GM23338 (cell line): ENCODE results near the gene REEP3. TPM values are rescaled to one million over a fixed set of nuclear protein-coding genes. Genes with fewer than 3 reads are reported as not detected.
"Not testable (repeated sequence)": the region's sequence is repeated elsewhere in the genome, so short reads cannot be mapped to it uniquely, and the experiment has no call there.

Source experiments
- ATAC-seq: fragments of 200-7000 bp; cut with Tn5 transposase; 3 replicates; pipeline ENCODE4 v1.9.1; 2020
- DNase-seq: peaks from one replicate; pipeline ENCODE4 v3.0.0-alpha.2; 2015; ENCODE audit warnings: low spot score
- H2AFZ ChIP-seq: fragments of 200-600 bp; sonication (generic); 2 replicates; pipeline ENCODE4 v1.8.0; 2016; ENCODE audit warnings: antibody characterized with exemption, mild to moderate bottlenecking, moderate library complexity
- H3F3A ChIP-seq: fragments of 200-600 bp; sonication (generic); replicated peaks from 2 replicates; pipeline ENCODE4 v1.8.0; 2017; ENCODE audit warnings: antibody characterized with exemption, mixed run types, low read depth
- H3K27ac ChIP-seq: fragments of 200-600 bp; sonication (generic); 2 replicates; pipeline ENCODE4 v1.6.1; 2016; ENCODE audit warnings: low read depth
- H3K27me3 ChIP-seq: fragments of 200-600 bp; sonication (generic); 2 replicates; pipeline ENCODE4 v1.8.0; 2016; ENCODE audit warnings: mild to moderate bottlenecking, mixed run types, moderate library complexity; ENCODE audit not compliant: insufficient read depth
- H3K36me3 ChIP-seq: fragments of 200-600 bp; sonication (generic); 2 replicates; pipeline ENCODE4 v1.8.0; 2016; ENCODE audit warnings: mild to moderate bottlenecking; ENCODE audit not compliant: insufficient read depth
- H3K4me1 ChIP-seq: fragments of 200-600 bp; sonication (generic); 2 replicates; pipeline ENCODE4 v1.8.0; 2016; ENCODE audit warnings: mild to moderate bottlenecking, moderate library complexity; ENCODE audit not compliant: insufficient read depth
- H3K4me2 ChIP-seq: fragments of 200-600 bp; sonication (generic); 2 replicates; pipeline ENCODE4 v1.7.1; 2017; ENCODE audit warnings: mixed run types
- H3K4me3 ChIP-seq: fragments of 200-600 bp; sonication (generic); 2 replicates; pipeline ENCODE4 v1.6.1; 2016; ENCODE audit warnings: mixed run types
- H3K79me2 ChIP-seq: fragments of 200-600 bp; sonication (generic); replicated peaks from 2 replicates; pipeline ENCODE4 v1.8.0; 2017; ENCODE audit warnings: mild to moderate bottlenecking; ENCODE audit not compliant: insufficient read depth
- H3K9me2 ChIP-seq: fragments of 200-600 bp; sonication (generic); 2 replicates; pipeline ENCODE4 v1.8.0; 2017; ENCODE audit not compliant: insufficient read depth
- H4K20me1 ChIP-seq: fragments of 200-600 bp; sonication (generic); replicated peaks from 2 replicates; pipeline ENCODE4 v1.8.0; 2017; ENCODE audit warnings: mild to moderate bottlenecking; ENCODE audit not compliant: insufficient read depth
- H3K27ac Mint-ChIP-seq: 2 replicates; pipeline ENCODE4 v1.8.0; 2020; ENCODE audit warnings: inconsistent platforms, mild to moderate bottlenecking, moderate library complexity, mixed read lengths
- H3K27me3 Mint-ChIP-seq: 3 replicates; pipeline ENCODE4 v1.8.0; 2022; ENCODE audit warnings: low read depth, mild to moderate bottlenecking, moderate library complexity, mixed read lengths, inconsistent platforms; ENCODE audit not compliant: insufficient read depth, poor library complexity
- H3K36me3 Mint-ChIP-seq: 3 replicates; pipeline ENCODE4 v1.8.0; 2021; ENCODE audit warnings: low read depth, mild to moderate bottlenecking, inconsistent platforms, moderate library complexity, mixed read lengths
- H3K4me1 Mint-ChIP-seq: 3 replicates; pipeline ENCODE4 v1.8.0; 2020; ENCODE audit warnings: mild to moderate bottlenecking, inconsistent platforms, mixed read lengths
- H3K4me3 Mint-ChIP-seq: 3 replicates; pipeline ENCODE4 v1.8.0; 2021; ENCODE audit warnings: moderate library complexity, mild to moderate bottlenecking, inconsistent platforms, mixed read lengths
- H3K9me3 Mint-ChIP-seq: 3 replicates; pipeline ENCODE4 v1.8.0; 2020; ENCODE audit warnings: moderate library complexity, mild to moderate bottlenecking, inconsistent platforms, mixed read lengths
- CREB1 ChIP-seq: fragments of 250-450 bp; sonication (Bioruptor Pico); IDR thresholded peaks from 2 replicates; pipeline ENCODE4 v1.5.0; 2020; ENCODE audit warnings: low read depth, mild to moderate bottlenecking, moderate library complexity
- EZH2 ChIP-seq: fragments of 200-600 bp; sonication (generic); IDR thresholded peaks from one replicate; pipeline ENCODE4 v1.8.0; 2017; ENCODE audit warnings: antibody characterized with exemption, mild to moderate bottlenecking, low read depth; ENCODE audit not compliant: unreplicated experiment
- EZH2phosphoT487 ChIP-seq: fragments of 200-600 bp; sonication (generic); IDR thresholded peaks from one replicate; pipeline ENCODE4 v1.8.1; 2018; ENCODE audit warnings: antibody characterized with exemption; ENCODE audit not compliant: unreplicated experiment
- JUNB ChIP-seq: IDR thresholded peaks from one replicate; pipeline ENCODE4 v1.6.1; 2016; ENCODE audit warnings: antibody characterized with exemption; ENCODE audit not compliant: unreplicated experiment
- NANOG ChIP-seq: IDR thresholded peaks from 2 replicates; pipeline ENCODE4 v1.6.1; 2016; ENCODE audit warnings: antibody characterized with exemption, borderline replicate concordance
- POLR2AphosphoS5 ChIP-seq: IDR thresholded peaks from 2 replicates; pipeline ENCODE4 v1.6.1; 2016; ENCODE audit warnings: antibody characterized with exemption, low read depth
- STAT1 ChIP-seq: IDR thresholded peaks from one replicate; pipeline ENCODE4 v1.6.1; 2016; ENCODE audit warnings: antibody characterized with exemption; ENCODE audit not compliant: unreplicated experiment
- ZNF114 ChIP-seq: fragments of 250-450 bp; sonication (Bioruptor Pico); IDR thresholded peaks from 2 replicates; pipeline ENCODE4 v1.5.0; 2020; ENCODE audit warnings: mild to moderate bottlenecking, moderate library complexity
- ZNF331 ChIP-seq: fragments of 250-450 bp; sonication (Bioruptor Pico); IDR thresholded peaks from 2 replicates; pipeline ENCODE4 v1.5.0; 2020; ENCODE audit warnings: low read depth, mild to moderate bottlenecking, moderate library complexity
- polyA plus RNA-seq: library from polyadenylated mRNA; unstranded; fragments of >200 nt; fragmentation: Nextera tagmentation; extraction: Ambion mirVana; gene quantifications from 2 replicates; pipeline ENCODE4 v1.2.1, GENCODE V29; 2016
- total RNA-seq: library from RNA; depleted of rRNA; stranded (reverse); fragments of >200 nt; shearing (Covaris generic); gene quantifications from 2 replicates; pipeline ENCODE4 v1.2.3, GENCODE V29; 2014
- TF ChIP-seq, protein P1 (sequence below): fragments of 250-450 bp; sonication (Bioruptor Pico); IDR thresholded peaks from 2 replicates; pipeline ENCODE4 v1.5.0; 2020; ENCODE audit warnings: mild to moderate bottlenecking, moderate library complexity
- TF ChIP-seq, protein P2 (sequence below): IDR thresholded peaks from one replicate; pipeline ENCODE4 v1.6.1; 2018; ENCODE audit warnings: antibody characterized with exemption; ENCODE audit not compliant: unreplicated experiment

Gene REEP3
- total and polyA plus RNA-seq, 2 experiments from 2014 or later = 29.5 to 48.7 TPM

DNA sequence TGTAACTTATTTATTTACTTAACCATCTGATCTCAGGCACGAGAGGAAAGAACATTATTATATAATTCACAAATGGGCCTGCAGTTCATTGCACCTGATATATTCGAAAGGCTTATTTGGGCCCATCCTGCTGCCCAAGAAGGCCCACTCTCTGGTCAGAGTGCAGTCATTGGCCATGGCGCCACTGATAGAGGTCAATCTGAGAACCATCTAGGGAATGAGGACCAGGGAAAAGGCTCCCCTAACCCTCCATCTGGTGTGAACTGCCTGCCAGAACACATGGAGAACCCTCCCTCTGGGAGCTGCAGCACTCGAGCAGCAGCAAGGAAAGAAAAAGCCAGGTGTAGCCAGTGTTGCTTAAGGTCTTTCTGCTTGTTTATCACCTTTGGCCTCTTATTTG lies 136.6 kb downstream of the REEP3 start (continued):
- TF ChIP-seq, protein P1, sequence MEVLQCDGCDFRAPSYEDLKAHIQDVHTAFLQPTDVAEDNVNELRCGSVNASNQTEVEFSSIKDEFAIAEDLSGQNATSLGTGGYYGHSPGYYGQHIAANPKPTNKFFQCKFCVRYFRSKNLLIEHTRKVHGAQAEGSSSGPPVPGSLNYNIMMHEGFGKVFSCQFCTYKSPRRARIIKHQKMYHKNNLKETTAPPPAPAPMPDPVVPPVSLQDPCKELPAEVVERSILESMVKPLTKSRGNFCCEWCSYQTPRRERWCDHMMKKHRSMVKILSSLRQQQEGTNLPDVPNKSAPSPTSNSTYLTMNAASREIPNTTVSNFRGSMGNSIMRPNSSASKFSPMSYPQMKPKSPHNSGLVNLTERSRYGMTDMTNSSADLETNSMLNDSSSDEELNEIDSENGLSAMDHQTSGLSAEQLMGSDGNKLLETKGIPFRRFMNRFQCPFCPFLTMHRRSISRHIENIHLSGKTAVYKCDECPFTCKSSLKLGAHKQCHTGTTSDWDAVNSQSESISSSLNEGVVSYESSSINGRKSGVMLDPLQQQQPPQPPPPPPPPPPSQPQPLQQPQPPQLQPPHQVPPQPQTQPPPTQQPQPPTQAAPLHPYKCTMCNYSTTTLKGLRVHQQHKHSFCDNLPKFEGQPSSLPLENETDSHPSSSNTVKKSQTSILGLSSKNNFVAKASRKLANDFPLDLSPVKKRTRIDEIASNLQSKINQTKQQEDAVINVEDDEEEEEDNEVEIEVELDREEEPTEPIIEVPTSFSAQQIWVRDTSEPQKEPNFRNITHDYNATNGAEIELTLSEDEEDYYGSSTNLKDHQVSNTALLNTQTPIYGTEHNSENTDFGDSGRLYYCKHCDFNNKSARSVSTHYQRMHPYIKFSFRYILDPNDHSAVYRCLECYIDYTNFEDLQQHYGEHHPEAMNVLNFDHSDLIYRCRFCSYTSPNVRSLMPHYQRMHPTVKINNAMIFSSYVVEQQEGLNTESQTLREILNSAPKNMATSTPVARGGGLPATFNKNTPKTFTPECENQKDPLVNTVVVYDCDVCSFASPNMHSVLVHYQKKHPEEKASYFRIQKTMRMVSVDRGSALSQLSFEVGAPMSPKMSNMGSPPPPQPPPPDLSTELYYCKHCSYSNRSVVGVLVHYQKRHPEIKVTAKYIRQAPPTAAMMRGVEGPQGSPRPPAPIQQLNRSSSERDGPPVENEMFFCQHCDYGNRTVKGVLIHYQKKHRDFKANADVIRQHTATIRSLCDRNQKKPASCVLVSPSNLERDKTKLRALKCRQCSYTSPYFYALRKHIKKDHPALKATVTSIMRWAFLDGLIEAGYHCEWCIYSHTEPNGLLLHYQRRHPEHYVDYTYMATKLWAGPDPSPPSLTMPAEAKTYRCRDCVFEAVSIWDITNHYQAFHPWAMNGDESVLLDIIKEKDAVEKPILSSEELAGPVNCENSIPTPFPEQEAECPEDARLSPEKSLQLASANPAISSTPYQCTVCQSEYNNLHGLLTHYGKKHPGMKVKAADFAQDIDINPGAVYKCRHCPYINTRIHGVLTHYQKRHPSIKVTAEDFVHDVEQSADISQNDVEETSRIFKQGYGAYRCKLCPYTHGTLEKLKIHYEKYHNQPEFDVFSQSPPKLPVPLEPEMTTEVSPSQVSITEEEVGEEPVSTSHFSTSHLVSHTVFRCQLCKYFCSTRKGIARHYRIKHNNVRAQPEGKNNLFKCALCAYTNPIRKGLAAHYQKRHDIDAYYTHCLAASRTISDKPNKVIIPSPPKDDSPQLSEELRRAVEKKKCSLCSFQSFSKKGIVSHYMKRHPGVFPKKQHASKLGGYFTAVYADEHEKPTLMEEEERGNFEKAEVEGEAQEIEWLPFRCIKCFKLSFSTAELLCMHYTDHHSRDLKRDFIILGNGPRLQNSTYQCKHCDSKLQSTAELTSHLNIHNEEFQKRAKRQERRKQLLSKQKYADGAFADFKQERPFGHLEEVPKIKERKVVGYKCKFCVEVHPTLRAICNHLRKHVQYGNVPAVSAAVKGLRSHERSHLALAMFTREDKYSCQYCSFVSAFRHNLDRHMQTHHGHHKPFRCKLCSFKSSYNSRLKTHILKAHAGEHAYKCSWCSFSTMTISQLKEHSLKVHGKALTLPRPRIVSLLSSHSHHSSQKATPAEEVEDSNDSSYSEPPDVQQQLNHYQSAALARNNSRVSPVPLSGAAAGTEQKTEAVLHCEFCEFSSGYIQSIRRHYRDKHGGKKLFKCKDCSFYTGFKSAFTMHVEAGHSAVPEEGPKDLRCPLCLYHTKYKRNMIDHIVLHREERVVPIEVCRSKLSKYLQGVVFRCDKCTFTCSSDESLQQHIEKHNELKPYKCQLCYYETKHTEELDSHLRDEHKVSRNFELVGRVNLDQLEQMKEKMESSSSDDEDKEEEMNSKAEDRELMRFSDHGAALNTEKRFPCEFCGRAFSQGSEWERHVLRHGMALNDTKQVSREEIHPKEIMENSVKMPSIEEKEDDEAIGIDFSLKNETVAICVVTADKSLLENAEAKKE = no peak
- no peak for TF ChIP-seq EZH2
- TF ChIP-seq NANOG = no peak
- no peak for TF ChIP-seq POLR2AphosphoS5

DNA sequence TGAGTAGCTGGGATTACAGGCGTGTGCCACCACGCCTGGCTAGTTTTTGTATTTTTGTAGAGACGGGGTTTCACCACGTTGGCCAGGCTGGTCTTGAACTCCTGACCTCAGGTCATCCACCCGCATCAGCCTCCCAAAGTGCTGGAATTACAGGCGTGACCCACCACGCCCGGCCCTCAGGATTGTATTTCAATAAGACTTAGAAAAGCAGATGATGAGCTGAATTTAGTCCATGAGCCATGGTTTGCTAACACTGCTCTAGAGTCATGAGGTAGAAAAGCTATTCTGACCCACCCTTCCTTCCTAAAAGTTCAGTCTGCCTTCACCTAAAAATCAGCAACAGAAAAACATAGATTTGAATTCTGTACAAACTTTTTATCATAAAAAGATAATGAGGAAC lies 139.7 kb downstream of the REEP3 start:
- peaks cover 13% of the 10 kb centered on the region for H3K4me1 Mint-ChIP-seq
- not testable (repeated sequence) for H3K27ac ChIP-seq, H2AFZ ChIP-seq, H3K4me2 ChIP-seq, H3K36me3 ChIP-seq, H3K27ac Mint-ChIP-seq, H3K36me3 Mint-ChIP-seq, H3F3A ChIP-seq, H4K20me1 ChIP-seq, ATAC-seq, H3K27me3 Mint-ChIP-seq, H3K79me2 ChIP-seq, H3K9me2 ChIP-seq, DNase-seq, H3K4me1 ChIP-seq, H3K27me3 ChIP-seq, H3K4me3 Mint-ChIP-seq, H3K9me3 Mint-ChIP-seq, H3K4me3 ChIP-seq

DNA sequence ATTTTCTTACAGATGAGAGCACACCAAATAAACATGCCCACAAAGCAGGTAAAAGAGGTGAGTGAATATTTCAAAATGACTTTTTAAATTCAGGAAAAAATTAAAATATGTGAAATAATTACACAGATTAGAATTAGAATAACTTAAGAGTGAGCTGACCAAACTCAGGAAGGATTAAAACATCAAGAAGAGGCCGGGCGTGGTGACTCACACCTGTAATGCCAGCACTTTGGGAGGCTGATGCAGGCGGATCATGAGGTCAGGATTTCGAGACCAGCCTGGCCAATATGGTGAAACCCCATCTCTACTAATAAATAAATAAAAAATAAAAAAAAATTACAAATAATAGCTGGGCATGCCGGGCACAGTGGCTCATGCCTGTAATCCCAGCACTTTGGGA lies 140.1 kb downstream of the REEP3 start:
- H3K27me3 ChIP-seq = no peaks in the 10 kb centered on the region
- H3K4me2 ChIP-seq = no peak overlapping the region
- no peaks in the 10 kb centered on the region for H3K79me2 ChIP-seq
- H3K9me2 ChIP-seq = no peaks in the 10 kb centered on the region
- H3K36me3 Mint-ChIP-seq = no peaks in the 10 kb centered on the region; the same call in 2 of the 3 replicates
- peaks cover 6% of the 10 kb centered on the region for H3K27me3 Mint-ChIP-seq
- no peak overlapping the region for H2AFZ ChIP-seq
- H3K9me3 Mint-ChIP-seq = no peaks in the 10 kb centered on the region
- peaks cover 8% of the 10 kb centered on the region; the same call in 1 of the 2 replicates for H3K4me1 ChIP-seq
- H4K20me1 ChIP-seq = no peaks in the 10 kb centered on the region
- DNase-seq (no peak), ATAC-seq (no peak)
- H3K36me3 ChIP-seq = peaks cover 3% of the 10 kb centered on the region; the same call in 1 of the 2 replicates
- no peak overlapping the region for H3K27ac Mint-ChIP-seq
- H3K4me1 Mint-ChIP-seq = peaks cover 13% of the 10 kb centered on the region
- no peaks in the 10 kb centered on the region for H3F3A ChIP-seq
- H3K27ac ChIP-seq = no peak overlapping the region
- no peak overlapping the region for H3K4me3 ChIP-seq
- H3K4me3 Mint-ChIP-seq = no peak overlapping the region
- TF ChIP-seq CREB1 (CRISPR knock-in tag) (no peak), ZNF114 (no peak), ZNF331 (CRISPR knock-in tag) (no peak), EZH2phosphoT487 (no peak), STAT1 (no peak), JUNB (no peak)
- TF ChIP-seq, protein P2, sequence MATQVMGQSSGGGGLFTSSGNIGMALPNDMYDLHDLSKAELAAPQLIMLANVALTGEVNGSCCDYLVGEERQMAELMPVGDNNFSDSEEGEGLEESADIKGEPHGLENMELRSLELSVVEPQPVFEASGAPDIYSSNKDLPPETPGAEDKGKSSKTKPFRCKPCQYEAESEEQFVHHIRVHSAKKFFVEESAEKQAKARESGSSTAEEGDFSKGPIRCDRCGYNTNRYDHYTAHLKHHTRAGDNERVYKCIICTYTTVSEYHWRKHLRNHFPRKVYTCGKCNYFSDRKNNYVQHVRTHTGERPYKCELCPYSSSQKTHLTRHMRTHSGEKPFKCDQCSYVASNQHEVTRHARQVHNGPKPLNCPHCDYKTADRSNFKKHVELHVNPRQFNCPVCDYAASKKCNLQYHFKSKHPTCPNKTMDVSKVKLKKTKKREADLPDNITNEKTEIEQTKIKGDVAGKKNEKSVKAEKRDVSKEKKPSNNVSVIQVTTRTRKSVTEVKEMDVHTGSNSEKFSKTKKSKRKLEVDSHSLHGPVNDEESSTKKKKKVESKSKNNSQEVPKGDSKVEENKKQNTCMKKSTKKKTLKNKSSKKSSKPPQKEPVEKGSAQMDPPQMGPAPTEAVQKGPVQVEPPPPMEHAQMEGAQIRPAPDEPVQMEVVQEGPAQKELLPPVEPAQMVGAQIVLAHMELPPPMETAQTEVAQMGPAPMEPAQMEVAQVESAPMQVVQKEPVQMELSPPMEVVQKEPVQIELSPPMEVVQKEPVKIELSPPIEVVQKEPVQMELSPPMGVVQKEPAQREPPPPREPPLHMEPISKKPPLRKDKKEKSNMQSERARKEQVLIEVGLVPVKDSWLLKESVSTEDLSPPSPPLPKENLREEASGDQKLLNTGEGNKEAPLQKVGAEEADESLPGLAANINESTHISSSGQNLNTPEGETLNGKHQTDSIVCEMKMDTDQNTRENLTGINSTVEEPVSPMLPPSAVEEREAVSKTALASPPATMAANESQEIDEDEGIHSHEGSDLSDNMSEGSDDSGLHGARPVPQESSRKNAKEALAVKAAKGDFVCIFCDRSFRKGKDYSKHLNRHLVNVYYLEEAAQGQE = no peak
